HTR-8/SVneo (cell line): ENCODE results near the gene SPOCK2.
A peak's percentile ranks its signal among the peaks of the same experiment; 100 is the strongest.

Experiments used
- DNase-seq: peaks from one replicate; pipeline ENCODE4 v3.0.0; 2011; ENCODE audit warnings: low spot score, mixed read lengths; ENCODE audit not compliant: insufficient read length
- FAIRE-seq: peaks from 2 replicates; lab custom pipeline; 2011; peaks lifted over from hg19 to GRCh38; lab: Jason Lieb, UNC

Gene SPOCK2

DNA sequence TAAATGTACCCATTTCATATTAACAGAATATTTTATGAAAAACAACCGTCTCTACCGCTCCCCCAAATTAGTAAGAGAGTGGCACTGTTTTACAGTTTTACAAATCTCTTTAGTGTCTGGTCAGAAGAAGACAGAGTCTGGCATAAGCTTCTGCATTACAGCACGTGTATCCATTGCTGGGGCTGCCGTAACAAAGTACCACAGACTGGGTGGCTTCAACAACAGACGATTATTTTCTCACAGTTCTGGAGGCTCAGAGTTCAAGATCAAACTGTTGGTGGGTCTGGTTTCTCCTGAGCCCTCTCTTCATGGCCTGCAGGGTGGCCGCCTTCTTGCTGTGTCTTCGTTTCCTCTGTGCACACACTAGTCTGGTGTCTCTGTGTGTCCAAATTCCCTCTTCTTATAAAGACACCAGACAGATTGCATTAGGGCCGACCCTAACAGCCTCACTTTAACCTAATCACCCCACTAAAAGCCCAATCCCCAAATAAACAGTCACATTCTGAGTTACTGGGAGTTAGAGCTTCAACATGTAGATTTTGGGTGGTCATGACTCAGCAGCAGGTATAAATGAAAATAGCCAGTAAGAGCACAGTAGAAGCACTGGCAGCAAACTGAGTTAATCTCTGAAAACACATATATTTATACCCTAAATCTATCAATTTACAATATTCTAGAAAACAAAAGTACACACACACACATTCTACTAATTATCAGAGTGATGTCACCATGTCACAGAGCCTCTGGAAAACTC lies 4.0 kb upstream of the SPOCK2 start:
- FAIRE-seq (no peak), DNase-seq (no peak)

DNA sequence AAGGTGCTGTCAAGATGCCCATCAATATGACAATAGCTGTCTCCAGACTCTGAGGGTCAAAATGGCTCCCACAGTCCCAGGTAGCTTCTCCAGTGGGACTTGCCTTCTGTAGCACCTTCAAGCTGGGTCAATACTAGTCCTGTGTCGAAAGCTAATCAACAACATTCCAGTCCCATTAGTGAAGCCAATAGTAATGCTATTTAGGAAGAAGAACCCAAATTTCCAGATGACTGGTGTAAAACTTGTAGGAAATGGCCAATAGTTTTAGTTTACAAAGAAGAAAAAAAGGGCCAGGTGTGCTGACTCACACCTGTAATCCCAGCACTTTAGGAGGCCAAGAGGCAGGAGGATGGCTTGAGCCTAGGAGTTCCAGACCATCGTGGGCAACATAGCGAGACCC lies 2.0 kb upstream of the SPOCK2 start:
- DNase-seq: no peak
- FAIRE-seq: no peak

DNA sequence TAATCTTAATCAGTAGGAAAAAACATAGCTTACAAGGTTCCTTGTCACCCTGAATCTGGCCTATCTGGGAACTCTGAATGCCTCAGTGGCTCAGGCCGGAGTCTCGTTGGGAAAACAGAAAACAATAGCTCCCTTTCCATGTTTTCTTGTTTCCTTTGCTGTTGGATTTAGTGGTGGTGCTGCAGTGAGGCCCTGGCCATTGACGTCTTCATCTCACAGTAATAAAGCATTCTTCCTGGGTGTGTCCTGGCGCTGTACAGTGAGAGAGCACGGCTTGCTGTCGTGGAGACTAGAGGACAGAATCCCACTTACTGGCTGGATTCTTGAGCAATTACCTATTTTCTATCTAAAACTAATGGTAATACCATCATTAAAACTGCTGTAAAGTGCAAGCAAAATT lies 1.3 kb upstream of the SPOCK2 start:
- no peak for FAIRE-seq
- DNase-seq: no peak

DNA sequence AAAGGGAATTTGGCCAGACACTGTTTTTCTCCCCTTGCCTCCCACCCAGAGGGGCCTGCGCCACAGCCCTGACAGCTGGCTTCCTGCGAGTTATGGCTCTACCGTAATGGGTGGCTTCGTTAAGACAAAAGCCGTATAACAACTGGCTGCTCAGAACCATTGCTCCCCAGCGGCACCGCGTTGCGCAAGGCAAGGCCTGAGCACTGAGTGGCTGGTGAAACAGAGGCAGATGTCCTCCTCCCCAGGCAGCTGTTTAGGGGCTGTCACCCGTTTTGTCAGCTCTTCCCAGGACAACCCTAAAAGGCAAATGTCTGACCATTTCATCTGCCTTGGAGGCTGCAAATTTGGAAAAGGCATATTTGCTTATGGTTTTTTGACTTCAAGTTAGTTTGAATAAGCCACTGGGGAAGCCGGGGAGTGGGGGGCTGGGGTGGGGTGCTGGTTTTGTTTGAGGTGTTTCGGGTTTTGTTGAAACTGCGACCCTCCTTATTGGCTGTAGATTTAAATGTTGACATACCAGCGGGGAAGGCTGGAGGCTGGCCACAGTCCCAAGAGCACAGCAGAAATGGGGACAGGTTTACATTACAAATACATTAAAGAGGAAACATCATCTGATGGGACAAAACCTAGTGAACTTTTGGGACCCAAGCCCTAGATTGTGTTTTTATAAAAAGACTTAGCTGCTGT lies 681 bp upstream of the SPOCK2 start:
- no peak for DNase-seq
- FAIRE-seq: no peak

DNA sequence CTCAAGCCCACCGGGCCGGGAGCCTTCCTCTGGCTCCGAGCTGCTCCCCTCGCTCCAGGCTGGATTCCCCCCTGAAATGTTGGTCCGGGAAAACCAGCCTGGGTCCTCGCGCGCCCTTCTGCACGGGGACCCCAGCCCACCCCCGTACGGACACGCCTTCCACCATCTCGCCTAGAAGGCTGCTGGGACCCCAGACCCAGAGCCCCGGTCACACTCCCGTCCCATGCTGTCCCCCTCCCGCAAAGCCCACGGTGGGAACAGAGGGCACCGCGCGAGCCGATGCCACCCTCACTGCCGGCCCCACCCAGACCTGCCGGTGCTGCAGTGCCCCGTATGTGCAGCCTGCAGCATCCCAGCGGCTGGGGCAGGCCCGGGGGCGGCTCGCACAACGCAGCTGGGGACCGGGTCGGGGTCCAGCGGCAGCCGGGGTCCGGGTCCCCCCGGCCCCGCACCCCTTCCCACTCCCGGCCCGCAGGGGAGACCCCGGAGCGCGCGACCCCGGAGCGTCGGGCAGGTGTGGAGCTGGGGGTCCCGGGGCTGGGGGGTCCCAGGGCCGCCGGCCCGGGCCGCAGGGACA lies 871 bp downstream of the SPOCK2 start:
- no peak for DNase-seq

DNA sequence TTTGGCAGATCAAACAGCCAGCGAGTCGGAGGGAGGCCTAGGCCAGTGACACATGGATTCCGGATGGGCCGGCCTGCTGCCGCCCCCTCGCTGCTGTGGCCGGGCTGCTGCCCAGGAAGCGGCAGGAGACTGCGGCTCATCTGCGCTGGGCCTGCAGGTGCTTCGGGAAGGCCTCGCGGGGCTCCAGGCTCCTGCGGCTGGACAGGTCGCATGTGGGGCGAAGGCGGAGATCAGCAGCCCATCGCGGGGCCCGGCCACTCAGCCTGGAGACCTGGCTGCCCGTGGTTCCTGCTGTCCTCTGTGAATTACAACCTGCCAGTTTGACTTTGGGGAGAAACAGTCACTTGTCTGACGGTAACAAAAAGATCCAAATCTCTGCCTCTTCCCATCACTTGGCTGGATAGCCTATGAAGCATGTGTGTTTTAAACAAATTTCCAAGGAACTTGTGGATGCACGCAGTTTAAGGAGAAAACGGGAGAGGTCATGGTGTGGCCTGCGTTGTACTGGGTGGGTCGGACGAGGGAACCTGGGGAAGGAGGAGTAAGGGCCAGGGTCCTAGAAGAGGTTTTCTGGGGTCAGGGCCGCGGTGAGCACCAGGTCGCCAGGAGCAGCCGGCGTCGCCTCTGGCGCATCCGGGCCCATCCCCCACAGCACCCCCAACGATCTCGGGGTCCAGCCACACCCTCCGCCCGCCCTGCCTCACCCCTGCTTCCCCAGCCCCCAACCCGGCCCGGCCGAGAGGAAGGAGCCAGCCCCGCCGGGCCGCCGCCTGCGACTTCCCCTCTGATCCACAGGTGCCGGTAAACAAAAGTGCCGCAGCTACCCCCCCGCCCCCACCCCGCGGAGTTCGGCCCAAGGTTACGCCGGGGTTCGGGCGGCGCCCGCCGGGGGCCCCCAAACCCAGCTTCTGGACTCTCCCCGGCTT lies 1.6 kb downstream of the SPOCK2 start:
- DNase-seq: no peak
- FAIRE-seq: no peak

More for the DNA sequence above, 871 bp downstream of the SPOCK2 start:
- no peak for FAIRE-seq

DNA sequence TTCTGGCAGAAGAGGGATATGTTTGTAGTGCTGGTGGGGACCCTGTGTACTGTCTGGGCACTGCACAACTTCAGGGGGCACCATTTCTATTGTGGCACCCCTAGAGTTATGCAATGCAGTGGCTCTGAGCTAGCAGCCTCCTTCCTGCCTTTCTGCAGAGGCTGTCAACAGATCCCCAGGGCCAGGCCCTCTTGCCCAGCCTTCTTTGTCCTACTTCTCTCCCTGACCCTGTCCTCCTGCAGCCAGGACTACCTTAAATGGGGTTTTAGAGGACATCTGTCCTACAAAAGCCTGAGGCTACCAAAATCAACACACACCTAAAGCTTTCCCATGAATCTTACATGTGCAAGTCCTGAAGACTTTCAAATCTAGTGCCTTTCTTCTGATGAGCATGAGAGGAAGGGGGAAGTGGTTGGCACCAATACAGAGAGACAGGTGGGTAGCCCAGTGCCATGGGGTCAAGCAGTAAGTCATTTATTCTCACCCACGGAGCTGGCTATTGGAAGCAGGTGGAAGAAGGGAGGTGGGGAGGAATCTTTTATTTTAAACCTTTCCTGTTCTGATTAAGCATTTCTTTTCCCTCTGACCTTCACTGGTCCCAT lies 2.4 kb downstream of the SPOCK2 start:
- no peak for FAIRE-seq
- no peak for DNase-seq

DNA sequence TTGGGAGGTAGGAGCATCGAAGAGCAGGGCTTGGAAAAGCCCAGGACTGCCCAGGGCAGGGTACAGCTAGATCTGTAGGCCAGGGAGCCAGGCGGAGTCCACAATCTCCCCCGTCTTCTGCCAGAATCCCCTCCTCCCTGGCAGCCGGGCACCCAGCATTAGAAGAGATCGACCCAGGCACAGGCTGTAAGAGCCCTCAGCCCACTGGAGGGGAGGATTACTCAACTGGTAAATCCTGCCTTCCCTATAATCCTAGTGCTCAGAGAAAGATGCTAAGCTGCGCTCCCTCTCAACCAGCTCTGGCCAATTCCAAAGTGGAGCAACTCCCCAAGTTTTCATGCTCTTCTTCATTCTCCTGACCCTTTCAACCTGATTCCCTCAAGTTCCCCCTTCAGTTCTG lies 3.2 kb downstream of the SPOCK2 start:
- DNase-seq (no peak), FAIRE-seq (no peak)

DNA sequence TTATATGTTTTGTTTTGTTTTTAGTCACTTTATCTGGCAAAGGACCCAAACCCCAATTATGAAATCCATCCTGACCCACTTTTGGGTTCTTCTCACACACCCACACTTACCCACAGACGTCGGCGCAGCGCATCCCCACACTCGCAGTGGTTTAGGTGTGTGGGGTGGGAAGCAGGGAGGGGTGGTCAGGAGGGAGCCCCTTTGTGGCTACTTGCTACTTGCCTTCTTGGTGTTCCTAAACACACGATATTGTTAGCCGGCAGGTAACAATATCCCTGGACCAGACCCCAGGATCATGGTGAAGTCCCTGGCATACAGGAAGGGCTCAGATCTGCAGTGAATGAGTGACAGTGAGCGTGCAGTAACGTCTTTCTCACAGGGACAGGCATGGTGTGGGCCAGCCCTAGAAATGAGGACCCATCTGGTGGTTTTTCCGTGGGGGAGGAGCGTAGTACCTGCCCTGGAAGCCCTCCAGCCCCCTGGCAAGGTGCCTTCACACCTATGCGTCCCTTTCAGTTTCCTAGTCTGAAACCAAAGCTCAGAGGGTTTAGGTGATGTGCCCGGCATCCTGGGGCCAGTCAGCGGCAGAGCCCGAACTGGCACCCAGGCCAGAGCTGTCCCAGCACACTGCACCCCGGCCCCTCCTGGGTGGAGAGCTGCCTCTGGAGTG lies 4.4 kb downstream of the SPOCK2 start:
- DNase-seq (no peak), FAIRE-seq (no peak)

DNA sequence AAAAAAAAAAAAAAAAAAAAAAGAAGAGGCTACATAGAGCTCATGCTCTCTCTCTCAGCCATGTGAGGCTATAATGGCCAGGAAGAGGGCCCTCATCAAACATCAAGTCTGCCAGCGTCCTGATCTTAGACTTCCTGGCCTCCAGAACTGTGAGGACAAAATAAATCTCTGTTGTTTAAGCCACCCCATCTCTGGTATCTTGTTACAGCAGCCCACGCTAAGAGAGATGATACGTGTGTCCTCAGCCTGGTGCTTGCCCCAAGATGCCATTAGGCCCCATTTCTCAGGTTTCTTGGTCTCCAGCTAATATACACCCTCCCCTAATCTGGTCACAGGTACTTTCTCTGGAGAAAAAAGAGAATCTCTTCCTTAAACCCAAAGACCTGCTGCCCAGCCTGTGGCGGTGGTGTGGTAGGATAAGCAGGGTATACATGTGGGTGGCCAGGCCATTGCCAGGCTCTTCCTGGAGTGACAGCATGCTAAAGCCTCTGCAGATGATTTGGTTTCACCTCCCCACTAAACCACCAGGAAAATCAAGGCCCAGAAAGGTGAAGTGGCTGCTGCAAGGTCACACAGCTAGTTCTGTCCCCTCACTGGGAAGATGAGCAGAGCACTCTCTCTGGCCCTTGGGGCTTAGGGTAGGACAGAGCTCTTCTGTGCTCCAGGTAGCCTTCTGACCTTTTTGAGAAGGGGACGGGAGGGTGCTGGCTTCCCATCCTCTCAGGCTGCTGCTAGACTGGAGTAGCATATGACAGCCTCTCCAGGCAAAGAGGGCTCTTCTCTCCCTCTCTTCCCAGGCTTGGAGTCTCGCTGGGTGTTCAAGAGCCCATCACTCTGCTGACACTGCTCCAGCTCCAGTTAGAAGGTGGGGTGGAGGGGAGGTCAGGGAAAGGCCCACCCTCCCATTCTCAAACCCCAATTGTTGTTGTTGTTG lies 5.2 kb downstream of the SPOCK2 start:
- FAIRE-seq (no peak), DNase-seq (no peak)

DNA sequence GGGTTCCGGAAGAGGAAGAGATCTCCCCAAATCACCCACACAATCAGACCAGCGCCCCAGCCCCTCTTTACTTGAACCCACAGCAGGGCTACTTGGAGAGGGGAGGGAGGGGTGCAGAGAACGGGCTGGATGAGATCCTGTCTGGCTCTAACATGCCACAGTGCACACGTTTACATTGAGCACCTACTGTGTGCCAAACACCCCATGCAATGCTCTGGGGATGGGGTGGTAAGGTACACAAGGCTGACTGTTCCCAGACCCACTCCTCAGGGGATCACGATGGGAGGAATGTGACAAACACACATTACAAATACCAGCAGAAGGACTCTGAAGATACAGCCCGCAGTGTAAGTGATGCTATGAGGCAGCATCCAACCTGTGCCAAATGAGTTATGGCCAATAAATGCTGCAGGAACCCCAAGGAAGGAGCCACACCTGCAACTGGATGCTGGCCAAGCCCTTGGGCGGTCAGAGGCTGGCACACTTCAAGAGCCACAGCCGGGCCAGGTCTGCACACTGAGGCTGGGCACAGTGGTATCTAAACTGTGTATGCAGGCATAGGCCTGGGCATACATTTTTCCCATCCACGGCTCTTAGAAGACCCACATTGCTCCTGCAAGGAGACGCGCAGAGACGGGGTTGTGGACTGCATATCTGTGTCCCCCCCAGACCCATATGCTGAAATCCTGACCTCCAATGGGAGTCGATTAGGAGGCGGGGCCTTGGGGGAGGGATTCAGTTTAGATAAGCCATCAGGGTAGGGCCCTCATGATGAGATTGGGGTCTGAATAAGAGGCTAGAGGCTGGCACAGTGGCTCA lies 6.4 kb downstream of the SPOCK2 start:
- no peak for FAIRE-seq
- DNase-seq: no peak

DNA sequence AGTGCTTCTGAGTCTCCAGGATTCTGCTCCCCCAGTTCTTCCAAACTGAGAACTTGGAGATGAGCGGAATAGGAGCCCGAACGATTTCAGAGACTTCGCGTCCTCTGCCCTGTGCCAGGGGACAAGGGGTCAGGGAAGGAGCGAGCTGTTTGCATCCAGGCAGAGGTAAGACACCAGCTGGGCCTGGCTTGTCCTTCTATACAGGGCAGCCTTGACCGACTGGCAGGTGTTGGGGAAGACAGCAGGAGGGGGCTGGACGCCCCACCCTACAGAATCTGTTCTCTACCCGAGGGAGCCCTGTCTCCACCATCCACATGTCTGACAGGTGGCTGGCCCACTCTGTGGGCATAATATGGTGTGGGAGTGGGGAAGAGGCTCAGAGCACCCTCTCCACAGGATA lies 7.1 kb downstream of the SPOCK2 start:
- FAIRE-seq (no peak), DNase-seq (no peak)

DNA sequence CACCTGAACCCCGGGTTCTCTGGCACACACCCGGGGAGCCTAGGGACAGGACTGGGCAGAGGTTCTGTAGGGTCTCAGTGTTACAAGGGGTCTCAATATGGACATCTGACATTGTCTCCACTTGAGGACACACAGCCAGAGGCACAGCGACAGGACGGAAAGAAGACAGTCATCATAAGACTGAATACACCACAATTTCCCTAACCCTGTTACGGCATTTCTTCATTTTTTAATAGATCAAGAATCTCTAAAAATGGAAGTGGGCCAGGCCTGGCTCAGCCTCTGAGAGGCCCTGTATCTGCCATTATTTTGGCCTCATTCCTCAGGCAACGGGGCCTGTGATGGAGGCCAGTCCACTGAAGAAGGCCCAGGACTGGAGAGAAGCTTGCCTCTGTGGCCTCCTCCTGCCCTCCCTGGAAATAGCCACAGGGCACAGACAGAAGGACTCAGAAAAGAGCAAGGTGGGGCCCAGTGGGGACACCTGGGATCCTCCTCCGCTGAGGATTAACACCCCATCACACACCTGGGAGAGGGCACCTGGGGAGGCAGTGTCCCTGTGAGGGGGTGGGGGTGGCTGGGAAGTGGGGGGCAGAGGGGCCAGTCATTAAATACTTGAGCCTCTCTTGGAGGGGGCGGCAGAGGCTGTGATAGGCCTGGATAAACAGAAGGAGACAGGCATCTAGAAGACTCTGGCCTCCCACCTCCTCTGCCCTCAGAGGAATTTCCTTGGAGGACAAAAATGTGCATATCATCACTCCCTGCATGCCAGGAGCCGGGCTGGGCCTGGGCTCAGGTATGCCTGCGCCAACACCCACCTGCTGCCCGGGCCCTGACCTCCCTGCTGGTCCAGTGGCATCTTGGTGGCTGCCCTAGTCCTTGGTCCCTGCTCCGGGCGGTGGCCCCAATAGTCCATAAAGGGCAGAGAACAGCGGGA lies 8.0 kb downstream of the SPOCK2 start:
- FAIRE-seq: no peak
- peak; percentile 24 for DNase-seq

DNA sequence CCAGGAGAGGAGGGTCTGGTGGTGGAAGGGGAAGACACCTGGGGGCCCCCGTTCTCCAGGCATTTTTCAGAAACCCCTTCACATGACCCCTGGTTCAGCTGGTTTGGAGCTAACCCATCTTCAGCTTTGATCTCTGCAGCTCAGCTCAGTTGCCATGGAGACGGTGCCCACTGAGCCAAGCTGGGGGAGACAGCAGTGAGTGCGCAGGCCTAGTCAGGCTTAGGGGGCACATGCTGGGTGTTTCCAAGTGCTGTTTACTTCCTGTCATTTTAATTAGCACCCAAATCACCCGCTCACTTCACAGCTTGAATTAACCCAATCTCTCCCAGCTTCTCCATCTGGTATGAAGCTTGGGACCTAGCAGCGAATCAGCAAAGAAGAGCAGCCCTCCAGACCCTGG lies 9.0 kb downstream of the SPOCK2 start:
- no peak for DNase-seq

DNA sequence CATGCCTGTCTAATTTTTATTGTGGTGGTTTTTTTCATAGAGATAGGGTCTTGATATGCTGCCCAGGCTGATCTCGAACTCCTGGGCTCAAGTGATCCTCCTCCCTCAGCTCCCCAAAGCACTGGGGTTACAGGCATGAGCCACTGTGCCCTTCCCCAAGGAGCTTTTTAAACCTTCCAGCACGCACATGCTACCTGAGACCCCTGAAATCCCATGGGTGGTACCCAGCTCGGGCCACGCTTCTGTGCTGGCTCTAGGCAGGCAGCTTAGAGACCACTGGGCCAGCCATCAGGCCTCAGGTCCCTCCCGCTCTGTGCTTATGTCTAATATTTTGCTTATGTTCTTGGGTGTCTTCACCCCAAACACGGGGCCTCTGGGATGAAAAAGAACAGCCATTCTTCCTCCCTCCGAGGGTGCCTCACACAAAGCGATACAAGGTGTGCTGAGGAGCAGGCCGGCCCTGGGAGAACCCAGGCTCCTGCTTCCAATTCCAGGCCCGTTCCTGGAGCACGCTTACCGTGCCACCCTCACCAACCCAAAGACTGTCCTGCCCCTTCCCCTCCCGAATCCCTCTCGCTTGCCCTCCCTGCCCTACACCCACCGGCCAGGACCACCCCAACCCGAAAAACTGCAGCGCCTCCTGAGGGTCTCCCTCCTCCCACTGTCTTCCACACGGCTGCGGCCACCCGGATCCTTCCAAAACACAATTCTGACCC lies 10.9 kb downstream of the SPOCK2 start:
- no peak for DNase-seq
- no peak for FAIRE-seq

More for the DNA sequence above, 9.0 kb downstream of the SPOCK2 start:
- FAIRE-seq: no peak

DNA sequence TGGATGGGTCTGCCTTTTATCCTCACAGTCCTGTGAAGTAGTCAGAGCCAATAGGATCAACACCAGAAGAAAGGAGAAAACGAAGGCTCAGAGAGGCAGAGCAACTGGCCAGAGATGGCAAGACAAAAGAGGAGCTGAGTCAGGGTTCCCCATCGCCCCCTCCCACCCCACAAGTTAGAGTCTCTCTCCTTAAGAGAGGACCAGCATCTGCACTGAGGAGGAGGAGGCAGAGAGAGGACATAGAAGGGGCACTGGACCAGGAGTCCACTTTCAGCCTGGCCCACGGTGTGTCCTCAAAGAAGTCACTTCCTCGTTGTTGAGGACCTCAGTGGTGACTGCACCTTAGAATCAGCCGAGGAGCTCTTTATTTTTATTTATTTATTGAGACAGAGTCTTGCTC lies 11.6 kb downstream of the SPOCK2 start:
- DNase-seq: no peak
- no peak for FAIRE-seq
